Calu3 (cell line): Measurements from ENCODE around the gene CDH9. TPM values are rescaled to one million over a fixed set of nuclear protein-coding genes. Genes with fewer than 3 reads are reported as not detected.

Experiments used
- BruUV-seq: library from RNA; stranded (reverse); fragments of 400-500 nt; replicated peaks from 2 replicates; lab custom pipeline; 2021; lab: Mats Ljungman, UMichigan
- CTCF ChIA-PET: fragments of 300-600 bp; sonication (Branson Sonifier 250); formaldehyde crosslinking; loops from one replicate; lab custom pipeline; 2022; ENCODE audit warnings: antibody characterized with exemption; lab: Charles Lee
- DNase-seq: peaks from one replicate; pipeline ENCODE4 v3.0.0; 2022
- H3K27ac Mint-ChIP-seq: one replicate; pipeline ENCODE4 v1.8.0; 2022; ENCODE audit warnings: mixed read lengths; ENCODE audit not compliant: unreplicated experiment
- H3K27me3 Mint-ChIP-seq: one replicate; pipeline ENCODE4 v1.8.0; 2022; ENCODE audit warnings: mixed read lengths; ENCODE audit not compliant: unreplicated experiment
- H3K36me3 Mint-ChIP-seq: one replicate; pipeline ENCODE4 v1.8.0; 2022; ENCODE audit warnings: mild to moderate bottlenecking, moderate library complexity, mixed read lengths; ENCODE audit not compliant: insufficient read depth, unreplicated experiment
- H3K4me1 Mint-ChIP-seq: one replicate; pipeline ENCODE4 v1.8.0; 2022; ENCODE audit warnings: mild to moderate bottlenecking, low read depth, mixed read lengths; ENCODE audit not compliant: unreplicated experiment
- H3K4me3 Mint-ChIP-seq: one replicate; pipeline ENCODE4 v1.8.0; 2022; ENCODE audit warnings: mild to moderate bottlenecking, low read depth, moderate library complexity, mixed read lengths; ENCODE audit not compliant: unreplicated experiment
- H3K9me3 Mint-ChIP-seq: one replicate; pipeline ENCODE4 v1.8.0; 2022; ENCODE audit warnings: low read depth, mixed read lengths; ENCODE audit not compliant: unreplicated experiment
- CTCF ChIP-seq: fragments of 200-600 bp; IDR thresholded peaks from one replicate; pipeline ENCODE4 v1.8.0; 2022; ENCODE audit warnings: antibody characterized with exemption; ENCODE audit not compliant: unreplicated experiment
- intact Hi-C: fragments of 100-400 bp; cut with micrococcal nuclease; formaldehyde crosslinking; loops from one replicate; pipeline ENCODE4 v1.10.0; 2022; ENCODE audit not compliant: unreplicated experiment
- total RNA-seq: library from RNA; stranded (reverse); gene quantifications from 2 replicates; pipeline ENCODE4 v1.2.3, GENCODE V29; 2022

The CDH9 gene
- total RNA-seq, 1 experiment from 2014 or later, result not detected

DNA sequence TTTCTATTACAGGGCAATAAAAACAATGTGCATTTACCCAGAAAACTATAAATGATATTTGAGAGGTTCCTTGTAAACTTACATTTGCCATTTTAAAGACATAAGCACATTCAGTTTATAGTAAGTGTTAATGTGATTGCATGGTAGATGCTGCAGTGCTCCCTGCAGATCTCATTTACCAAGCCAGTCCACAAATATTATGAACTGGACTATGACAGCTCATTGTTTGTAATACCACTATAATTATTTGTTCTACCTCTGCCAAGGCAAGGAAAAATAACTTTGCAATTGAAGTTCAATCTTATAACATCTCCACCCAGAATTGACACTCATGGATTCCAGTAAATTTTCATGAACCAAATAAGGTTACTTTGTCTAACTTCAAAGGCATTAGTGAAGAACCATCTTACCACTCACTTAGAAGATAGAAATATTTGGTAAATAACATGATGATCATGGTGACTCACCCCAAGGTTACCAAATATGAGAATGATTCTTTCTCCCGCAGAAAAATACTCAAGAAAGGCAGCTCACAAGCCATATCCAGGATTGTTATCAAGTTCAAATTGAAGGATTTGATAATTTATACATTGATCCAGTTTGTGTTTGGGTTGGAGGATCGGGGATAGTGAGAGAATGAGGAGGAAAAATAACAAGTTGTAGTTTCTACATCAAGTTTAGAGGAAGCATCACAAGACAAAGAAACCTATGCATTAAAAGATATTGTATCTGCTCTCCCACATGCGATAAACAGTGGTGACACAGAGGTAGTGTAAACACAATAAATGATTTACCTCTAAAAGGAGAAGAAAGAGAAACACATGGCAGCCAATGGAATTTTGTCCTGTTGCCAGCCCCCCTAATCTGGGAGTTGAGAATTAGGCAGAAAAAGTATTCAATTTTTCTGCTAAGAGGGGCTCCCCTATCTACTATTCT, 29.5 kb downstream of the CDH9 start:
- intact Hi-C loops, result no loop called here
- H3K4me3 Mint-ChIP-seq, result no peak overlapping the region
- H3K27ac Mint-ChIP-seq, result no peak overlapping the region
- peaks cover 12% of the 10 kb centered on the region for H3K9me3 Mint-ChIP-seq
- CTCF ChIA-PET, result no interaction called here
- H3K36me3 Mint-ChIP-seq, result no peaks in the 10 kb centered on the region
- no peak for DNase-seq
- H3K4me1 Mint-ChIP-seq, result no peaks in the 10 kb centered on the region
- TF ChIP-seq CTCF, result no peak
- BruUV-seq, result no TSS peak
- no peaks in the 10 kb centered on the region for H3K27me3 Mint-ChIP-seq

DNA sequence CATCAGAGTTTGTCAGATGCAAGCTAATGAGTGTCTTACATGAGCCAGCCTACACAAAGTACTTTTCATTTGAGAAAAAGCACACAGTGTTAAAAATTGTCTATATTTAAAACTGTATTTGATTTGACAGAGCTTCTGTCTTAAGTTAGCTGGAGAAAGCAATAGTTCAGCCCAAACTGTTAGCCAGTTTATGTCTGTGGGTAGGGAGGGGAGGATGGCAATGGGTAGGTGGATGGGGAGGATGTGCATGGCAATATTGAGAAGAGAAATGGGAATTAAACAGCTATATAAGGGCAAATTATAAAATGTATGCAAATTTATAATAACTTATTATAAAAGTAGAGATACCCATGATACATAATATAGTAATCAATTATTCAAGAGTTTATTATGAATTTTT, 31.3 kb downstream of the CDH9 start:
- BruUV-seq, result no TSS peak
- no peaks in the 10 kb centered on the region for H3K27me3 Mint-ChIP-seq
- H3K36me3 Mint-ChIP-seq, result no peaks in the 10 kb centered on the region
- H3K9me3 Mint-ChIP-seq, result peaks cover 15% of the 10 kb centered on the region
- DNase-seq, result no peak
- no peaks in the 10 kb centered on the region for H3K4me1 Mint-ChIP-seq
- CTCF ChIA-PET, result no interaction called here
- no peak for TF ChIP-seq CTCF
- no peak overlapping the region for H3K4me3 Mint-ChIP-seq
- no peak overlapping the region for H3K27ac Mint-ChIP-seq
- intact Hi-C loops, result no loop called here

GRCh38 chr5:26986985-26987384, 51.4 kb downstream of the CDH9 start:
- Mint-ChIP-seq H3K4me1 (no peaks in the 10 kb centered on the region), H3K36me3 (no peaks in the 10 kb centered on the region), H3K27ac (no peak overlapping the region), H3K9me3 (peaks cover 10% of the 10 kb centered on the region), H3K4me3 (no peak overlapping the region), H3K27me3 (no peaks in the 10 kb centered on the region)
- intact Hi-C loops, result no loop called here
- CTCF ChIA-PET, result no interaction called here
- TF ChIP-seq CTCF, result no peak
- no TSS peak for BruUV-seq
- DNase-seq, result no peak

DNA sequence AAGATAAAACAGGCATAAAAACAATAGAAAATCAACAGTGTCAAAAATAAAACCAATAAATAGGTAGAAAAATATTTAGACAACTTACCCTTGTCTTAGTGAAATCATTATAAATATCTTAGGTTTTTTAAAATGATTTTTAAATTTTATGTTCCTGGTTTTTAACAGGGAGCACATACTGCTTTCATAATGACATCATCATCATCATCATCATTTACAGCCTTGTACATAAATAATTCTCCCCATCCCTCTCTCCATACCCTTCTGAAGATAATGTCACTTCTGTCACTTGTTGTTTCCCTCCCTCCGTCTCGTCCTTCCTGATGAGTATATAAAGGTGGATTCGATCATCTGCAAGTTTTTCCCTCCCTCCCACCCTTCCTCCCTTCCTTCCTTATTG, 56.6 kb downstream of the CDH9 start:
- CTCF ChIA-PET, result no interaction called here
- DNase-seq, result no peak
- Mint-ChIP-seq H3K27ac (no peak overlapping the region), H3K4me3 (no peak overlapping the region), H3K9me3 (peaks cover 3% of the 10 kb centered on the region), H3K27me3 (no peaks in the 10 kb centered on the region), H3K4me1 (no peaks in the 10 kb centered on the region), H3K36me3 (no peaks in the 10 kb centered on the region)
- intact Hi-C loops, result no loop called here
- BruUV-seq, result no TSS peak
- no peak for TF ChIP-seq CTCF
